Colonic mucosa (tissue), 4 donors: ENCODE results near the gene FAAP100. TPM values are rescaled to one million over a fixed set of nuclear protein-coding genes. Genes with fewer than 3 reads are reported as not detected.

Source experiments
- DNase-seq: peaks from one replicate; pipeline ENCODE4 v3.0.0-alpha.2; 2020
- H3K27ac ChIP-seq: fragments of 200-600 bp; one replicate; pipeline ENCODE4 v1.8.0; 2021
- H3K27me3 ChIP-seq: fragments of 200-600 bp; one replicate; pipeline ENCODE4 v1.8.0; 2021
- H3K36me3 ChIP-seq: fragments of 200-600 bp; one replicate; pipeline ENCODE4 v1.8.0; 2021
- H3K4me1 ChIP-seq: fragments of 200-600 bp; one replicate; pipeline ENCODE4 v1.8.0; 2021; ENCODE audit warnings: mild to moderate bottlenecking
- H3K4me3 ChIP-seq: fragments of 200-600 bp; one replicate; pipeline ENCODE4 v1.8.0; 2021
- H3K9ac ChIP-seq, 2 donors: one replicate each; pipeline ENCODE4 v1.7.0; 2013; ENCODE audit warnings: control low read depth in 2 of 2, low read depth in 2 of 2, low read length in 2 of 2
- H3K9me3 ChIP-seq: fragments of 200-600 bp; one replicate; pipeline ENCODE4 v1.8.0; 2021
- intact Hi-C: fragments of 100-400 bp; cut with DNase I; formaldehyde crosslinking; loops from one replicate; pipeline ENCODE4 v1.14.1; 2022
- total RNA-seq, 2 donors: library from RNA; stranded (reverse); fragmentation: NEBNext Ultra II Directional in 1 of 2; extraction: Animal tissue kit (Norgen Biotek cat#: 25700) in 1 of 2; gene quantifications; one replicate each; pipeline ENCODE4 v1.2.1, GENCODE V29; 2021
- TF ChIP-seq, protein P1 (sequence below): fragments of 200-600 bp; IDR thresholded peaks from one replicate; pipeline ENCODE4 v1.8.0; 2022; ENCODE audit warnings: antibody characterized with exemption, mild to moderate bottlenecking
- donor health status: healthy.
- donor health status: DM: no; HTN: no; CAD: no.
- donor health status: DM: no; HTN: no; CAD: no.

FAAP100 gene
- total RNA-seq, 2 donors from 2014 or later = 16.5 to 34.3 TPM

DNA sequence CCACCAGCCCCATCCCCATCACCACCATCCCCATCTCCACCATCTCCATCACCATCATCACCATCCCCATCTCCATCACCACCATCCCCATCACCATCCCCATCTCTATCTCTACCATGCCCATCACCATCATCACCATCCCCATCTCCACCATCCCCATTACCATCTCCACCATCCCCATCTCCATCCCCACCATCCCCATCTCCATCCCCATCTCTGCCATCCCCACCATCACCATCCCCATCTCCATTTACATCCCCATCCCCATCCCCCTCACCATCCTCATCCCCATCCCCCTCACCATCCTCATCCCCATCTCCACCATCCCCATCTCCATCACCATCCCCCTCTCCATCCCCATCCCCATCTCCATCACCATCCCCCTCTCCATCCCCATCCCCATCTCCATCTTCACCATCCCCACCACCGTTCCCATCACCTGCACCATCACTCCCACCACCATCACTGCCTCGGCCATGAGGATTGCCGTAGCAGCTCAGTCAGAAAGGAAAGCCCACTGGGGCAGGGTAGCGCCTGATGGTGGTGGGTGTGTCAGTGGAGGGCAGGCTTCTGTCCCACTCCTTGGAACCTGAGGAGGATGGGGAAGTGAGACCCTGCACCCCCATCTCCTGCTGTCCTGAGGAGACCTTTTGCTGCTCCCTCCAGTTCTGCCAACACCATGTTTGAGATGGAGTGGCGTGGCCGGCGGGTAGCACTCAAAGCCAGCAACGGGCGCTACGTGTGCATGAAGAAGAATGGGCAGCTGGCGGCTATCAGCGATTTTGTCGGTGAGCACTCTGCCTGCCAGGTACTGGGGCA is 16.5 kb downstream of the FAAP100 start:
- no peak overlapping the region for H3K4me3 ChIP-seq
- H3K9ac ChIP-seq = no peak overlapping the region
- no peaks in the 10 kb centered on the region for H3K9me3 ChIP-seq
- no peak for DNase-seq
- intact Hi-C loops = no loop called here
- H3K27me3 ChIP-seq = peaks cover 18% of the 10 kb centered on the region
- H3K36me3 ChIP-seq = no peaks in the 10 kb centered on the region
- TF ChIP-seq, protein P1, sequence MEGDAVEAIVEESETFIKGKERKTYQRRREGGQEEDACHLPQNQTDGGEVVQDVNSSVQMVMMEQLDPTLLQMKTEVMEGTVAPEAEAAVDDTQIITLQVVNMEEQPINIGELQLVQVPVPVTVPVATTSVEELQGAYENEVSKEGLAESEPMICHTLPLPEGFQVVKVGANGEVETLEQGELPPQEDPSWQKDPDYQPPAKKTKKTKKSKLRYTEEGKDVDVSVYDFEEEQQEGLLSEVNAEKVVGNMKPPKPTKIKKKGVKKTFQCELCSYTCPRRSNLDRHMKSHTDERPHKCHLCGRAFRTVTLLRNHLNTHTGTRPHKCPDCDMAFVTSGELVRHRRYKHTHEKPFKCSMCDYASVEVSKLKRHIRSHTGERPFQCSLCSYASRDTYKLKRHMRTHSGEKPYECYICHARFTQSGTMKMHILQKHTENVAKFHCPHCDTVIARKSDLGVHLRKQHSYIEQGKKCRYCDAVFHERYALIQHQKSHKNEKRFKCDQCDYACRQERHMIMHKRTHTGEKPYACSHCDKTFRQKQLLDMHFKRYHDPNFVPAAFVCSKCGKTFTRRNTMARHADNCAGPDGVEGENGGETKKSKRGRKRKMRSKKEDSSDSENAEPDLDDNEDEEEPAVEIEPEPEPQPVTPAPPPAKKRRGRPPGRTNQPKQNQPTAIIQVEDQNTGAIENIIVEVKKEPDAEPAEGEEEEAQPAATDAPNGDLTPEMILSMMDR = no peak
- no peak overlapping the region for H3K27ac ChIP-seq
- peaks cover 13% of the 10 kb centered on the region for H3K4me1 ChIP-seq

DNA sequence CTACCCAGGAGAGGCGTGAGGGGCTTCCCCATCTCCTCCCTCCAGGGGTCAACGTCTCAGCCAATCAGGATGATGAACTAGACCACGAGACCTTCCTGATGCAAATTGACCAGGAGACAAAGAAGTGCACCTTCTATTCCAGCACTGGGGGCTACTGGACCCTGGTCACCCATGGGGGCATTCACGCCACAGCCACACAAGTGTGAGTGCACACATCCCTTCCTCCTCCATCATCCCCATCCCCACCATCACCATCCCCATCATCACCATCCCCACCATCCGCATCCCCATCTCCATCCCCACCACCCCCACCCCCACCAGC is 17.2 kb downstream of the FAAP100 start:
- H3K9ac ChIP-seq = no peak overlapping the region
- TF ChIP-seq, protein P1 = no peak
- H3K27me3 ChIP-seq = peaks cover 18% of the 10 kb centered on the region
- no peak overlapping the region for H3K27ac ChIP-seq
- DNase-seq = no peak
- intact Hi-C loops = no loop called here
- no peaks in the 10 kb centered on the region for H3K36me3 ChIP-seq
- peaks cover 13% of the 10 kb centered on the region for H3K4me1 ChIP-seq
- H3K9me3 ChIP-seq = no peaks in the 10 kb centered on the region
- no peak overlapping the region for H3K4me3 ChIP-seq

DNA sequence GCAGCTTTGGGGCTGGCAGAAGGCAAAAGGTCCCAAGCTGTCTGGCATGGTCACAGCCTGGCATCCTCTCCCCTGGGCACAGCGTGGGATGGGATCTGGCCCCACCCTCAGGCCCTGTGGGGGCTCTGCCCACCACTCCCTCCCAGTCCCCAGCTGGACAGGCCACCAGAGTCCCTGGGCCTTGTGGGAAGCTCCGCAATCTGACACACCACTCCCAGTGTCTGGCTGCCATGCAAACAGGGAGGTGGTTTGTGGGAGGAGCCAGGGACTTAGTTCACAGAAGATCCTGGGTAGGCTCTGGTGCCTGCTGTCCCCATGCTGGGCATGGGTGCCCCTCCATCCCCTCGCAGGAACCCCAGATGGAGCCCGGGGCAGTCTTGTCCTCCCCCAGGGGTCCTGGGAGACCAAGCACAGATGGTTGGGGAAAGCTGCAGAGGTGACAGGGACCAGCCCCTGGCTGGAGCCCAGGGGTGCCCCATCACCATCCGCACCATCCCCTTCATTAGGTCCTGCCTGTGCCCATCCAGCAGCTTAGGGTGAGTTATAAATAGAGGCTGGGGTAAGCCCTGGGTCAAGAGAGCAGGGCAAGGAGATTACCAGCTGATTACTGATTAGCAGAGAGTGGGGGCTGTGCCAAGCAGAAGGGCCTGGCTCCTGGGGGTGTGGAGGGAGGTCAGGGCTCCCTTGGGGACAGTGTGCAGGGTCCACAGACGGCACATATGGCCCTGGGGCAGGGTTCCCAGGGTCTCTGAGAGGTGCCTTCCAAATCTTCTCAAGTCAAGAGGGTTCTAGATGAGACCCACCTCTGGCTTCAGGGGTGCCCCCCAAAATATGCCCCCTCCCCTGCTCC is 17.8 kb downstream of the FAAP100 start:
- peaks cover 13% of the 10 kb centered on the region for H3K4me1 ChIP-seq
- H3K36me3 ChIP-seq = no peaks in the 10 kb centered on the region
- H3K9me3 ChIP-seq = no peaks in the 10 kb centered on the region
- no peak overlapping the region for H3K4me3 ChIP-seq
- no peak overlapping the region for H3K27ac ChIP-seq
- TF ChIP-seq, protein P1 = no peak
- H3K9ac ChIP-seq = no peak overlapping the region
- intact Hi-C loops = no loop called here
- peaks cover 23% of the 10 kb centered on the region for H3K27me3 ChIP-seq
- DNase-seq = no peak

DNA sequence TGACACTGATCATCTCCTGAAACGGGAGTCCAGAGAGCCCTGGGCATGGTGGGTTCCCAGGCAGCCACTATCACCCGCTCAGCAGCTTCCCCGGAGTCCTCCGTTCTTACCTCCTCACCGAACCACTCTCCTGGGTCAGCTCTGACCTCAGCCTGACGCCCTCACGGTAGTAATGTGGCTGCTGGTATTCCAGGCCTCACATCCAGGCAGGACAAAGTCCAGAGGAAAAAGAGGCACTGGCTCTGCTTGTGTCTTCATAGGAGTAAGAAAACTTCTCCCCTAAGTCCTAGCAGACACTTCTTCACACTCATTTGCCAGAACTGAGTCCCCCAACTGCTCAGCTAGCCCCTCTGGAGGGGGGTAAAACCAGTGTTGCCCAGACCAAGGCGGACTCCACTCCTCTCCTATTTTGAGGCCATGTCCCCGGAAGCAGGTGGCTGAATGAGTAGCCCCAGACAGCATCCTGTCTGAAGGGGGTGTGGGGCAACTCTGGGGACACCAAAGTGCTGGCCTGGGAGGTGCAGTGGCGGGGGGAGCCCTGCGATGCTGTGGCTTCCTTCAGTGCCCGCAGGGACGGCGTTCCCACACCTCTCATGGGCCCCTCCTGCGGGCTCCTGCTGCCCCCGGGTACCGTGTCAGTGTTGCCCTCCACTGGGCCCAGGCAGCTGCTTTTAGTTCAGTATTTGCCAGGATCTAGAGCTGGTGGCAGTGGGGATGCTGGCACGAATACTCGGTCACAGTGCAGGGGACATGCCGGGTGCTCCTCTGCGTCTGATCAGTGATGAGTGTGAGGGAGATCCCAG is 18.6 kb downstream of the FAAP100 start:
- H3K27me3 ChIP-seq = peaks cover 29% of the 10 kb centered on the region

More for the DNA sequence above, 18.6 kb downstream of the FAAP100 start:
- Histone ChIP-seq H3K4me1 (peaks cover 13% of the 10 kb centered on the region), H3K27ac (no peak overlapping the region), H3K36me3 (no peaks in the 10 kb centered on the region), H3K4me3 (no peak overlapping the region), H3K9me3 (no peaks in the 10 kb centered on the region), H3K9ac (no peak overlapping the region)
- no peak for DNase-seq
- intact Hi-C loops = no loop called here
- TF ChIP-seq, protein P1 = no peak
